ENCODE data around the gene ZNF224.
A peak's percentile ranks its signal among the peaks of the same experiment; 100 is the strongest.
"Not testable (repeated sequence)": the region's sequence is repeated elsewhere in the genome, so short reads cannot be mapped to it uniquely, and the experiment has no call there.

ZNF224 gene

GRCh38 chr19:44121162-44121561 lies 27.0 kb downstream of the ZNF224 start:
- DNase-seq (ENCODE audit: low read depth in 4 of 4, low spot score in 1 of 4): not testable (repeated sequence)

GRCh38 chr19:44131955-44132354 lies 37.8 kb downstream of the ZNF224 start:
- no peak for DNase-seq (ENCODE audit: low read depth in 4 of 4, low spot score in 1 of 4)

GRCh38 chr19:44141191-44142058 lies 47.3 kb downstream of the ZNF224 start, which contains the start of gene ZNF234:
TSS of gene ZNF234 (plus strand) at chr19:44141554. CDS start at chr19:44144633, 3,079 bp downstream.
- peak; percentile 34 to 55 (median 47) for DNase-seq (ENCODE audit: low read depth in 4 of 4, low spot score in 1 of 4)

- no peak for DNase-seq (ENCODE audit: low read depth in 4 of 4, low spot score in 1 of 4)
Observed at GRCh38 chr19:44142059-44142433, 47.9 kb downstream of the ZNF224 start.

- DNase-seq (ENCODE audit: low read depth in 4 of 4, low spot score in 1 of 4): no peak
Observed at GRCh38 chr19:44149776-44150175, 55.6 kb downstream of the ZNF224 start.

- DNase-seq (ENCODE audit: low read depth in 4 of 4, low spot score in 1 of 4): no peak
Observed at GRCh38 chr19:44151491-44151890, 57.3 kb downstream of the ZNF224 start.

GRCh38 chr19:44156475-44156874 lies 62.3 kb downstream of the ZNF224 start:
- no peak for DNase-seq (ENCODE audit: low read depth in 4 of 4, low spot score in 1 of 4)
